Measurements from ENCODE around the gene CEP170B. TPM values are rescaled to one million over a fixed set of nuclear protein-coding genes. Genes with fewer than 3 reads are reported as not detected.

The CEP170B gene
- total and polyA plus RNA-seq, 2 donors (not counting 3 experiments of a cell fraction or from before 2014, with no cell fraction given), result 13.9 to 38.6 TPM

DNA sequence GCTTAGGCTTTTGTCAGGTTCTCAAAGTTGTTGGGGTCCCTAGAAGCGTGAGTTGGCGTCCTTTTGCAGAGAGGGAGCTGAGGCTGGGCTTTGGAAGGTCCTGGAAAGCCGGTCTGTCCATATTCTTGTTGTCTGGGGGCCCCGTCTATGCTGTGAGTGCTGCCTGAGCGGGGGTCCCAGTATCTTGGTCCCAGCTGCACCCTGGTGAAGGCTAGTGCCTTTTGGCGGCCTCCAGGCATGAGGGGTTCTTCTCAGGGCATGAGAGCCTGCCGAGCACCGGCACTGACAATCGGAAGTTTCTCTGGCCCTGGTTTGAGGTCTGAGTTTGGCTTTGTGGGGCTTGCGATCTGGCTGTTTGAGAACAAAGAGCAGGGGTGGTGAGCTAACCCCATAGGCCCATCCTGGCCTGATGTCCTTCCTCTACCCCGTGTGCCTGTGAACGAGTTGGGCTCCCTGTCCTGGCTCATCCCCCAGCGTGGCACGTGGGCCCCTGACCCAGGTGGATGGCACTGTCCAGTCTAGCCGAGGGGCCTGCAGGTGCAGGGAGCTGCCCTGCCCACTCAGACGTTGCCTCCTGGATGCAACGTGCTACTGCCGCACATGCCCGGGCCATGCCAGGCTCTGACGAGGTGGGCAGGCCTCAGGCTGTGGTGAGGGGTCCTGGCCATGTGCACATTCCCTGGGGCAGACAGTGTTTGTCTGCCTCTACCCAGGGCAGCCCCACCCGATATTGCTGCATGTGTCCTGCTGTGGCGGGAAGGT, 3.9 kb downstream of the CEP170B start:
- Histone ChIP-seq H3K27me3 (ENCODE audit: control insufficient read depth in 2 of 2, insufficient read depth in 2 of 2, low read length in 2 of 2) (peaks cover 7 to 8% of the 10 kb centered on the region in 2 experiments), H3K36me3 (ENCODE audit: control insufficient read depth in 2 of 2, extremely low read depth in 1 of 2, insufficient read depth in 2 of 2, low read length in 2 of 2) (no peaks in the 10 kb centered on the region), H3K4me3 (replicated peaks in 1 of 3; ENCODE audit: insufficient read depth in 1 of 3, low read depth in 1 of 3, low read length in 3 of 3) (no peak overlapping the region), H3K9me3 (replicated peaks; ENCODE audit: control insufficient read depth, insufficient read depth, low read length) (no peaks in the 10 kb centered on the region), H3K9ac (replicated peaks; ENCODE audit: extremely low read depth, insufficient read depth, low read length) (no peak overlapping the region), H3K9me1 (replicated peaks; ENCODE audit: control insufficient read depth, extremely low read depth, insufficient read depth, low read length) (no peaks in the 10 kb centered on the region), H3K27ac (ENCODE audit: insufficient read depth, low read depth, low read length) (no peak overlapping the region), H2AFZ (ENCODE audit: low read depth, low read length) (no peak overlapping the region), H3K4me2 (ENCODE audit: insufficient read depth, low read length) (no peak overlapping the region), H4K20me1 (replicated peaks; ENCODE audit: control insufficient read depth, extremely low read depth, insufficient read depth, low read length) (no peaks in the 10 kb centered on the region), H3K79me2 (ENCODE audit: control insufficient read depth, insufficient read depth, low read length) (peaks cover 22% of the 10 kb centered on the region), H3K4me1 (ENCODE audit: control insufficient read depth, extremely low read depth, insufficient read depth, low read length) (peaks cover 5% of the 10 kb centered on the region)
- FAIRE-seq (no peak), DNase-seq (ENCODE audit: low read depth, low spot score) (no peak)
- CTCF ChIA-PET, result interaction anchor here (3.4 kb wide), 1 partner anchor 100 kb away, joined by 11 read pairs; no protein-coding TSS in a partner anchor
- BruUV-seq (replicated peaks), result no TSS peak
- POLR2A ChIA-PET, result no interaction called here
- dilution Hi-C loops (cut with MboI; ENCODE audit: extremely low pct_ligation_motif_present, low sequenced_read_pairs) (no loop called here), intact Hi-C loops (cut with micrococcal nuclease) (no loop called here)
- TF ChIP-seq POLR2AphosphoS5 (IDR thresholded peaks at IDR 0.05; ENCODE audit: insufficient read depth, low read depth, low read length) (no peak), MYC (IDR thresholded peaks at IDR 0.05; ENCODE audit: low read depth, low read length) (no peak), FOS (IDR thresholded peaks at IDR 0.05; ENCODE audit: borderline replicate concordance, insufficient read depth, low read length) (no peak), JUN (IDR thresholded peaks at IDR 0.05; ENCODE audit: borderline replicate concordance, insufficient read depth, insufficient read length, low read depth) (no peak)
- TF ChIP-seq, protein P1, sequence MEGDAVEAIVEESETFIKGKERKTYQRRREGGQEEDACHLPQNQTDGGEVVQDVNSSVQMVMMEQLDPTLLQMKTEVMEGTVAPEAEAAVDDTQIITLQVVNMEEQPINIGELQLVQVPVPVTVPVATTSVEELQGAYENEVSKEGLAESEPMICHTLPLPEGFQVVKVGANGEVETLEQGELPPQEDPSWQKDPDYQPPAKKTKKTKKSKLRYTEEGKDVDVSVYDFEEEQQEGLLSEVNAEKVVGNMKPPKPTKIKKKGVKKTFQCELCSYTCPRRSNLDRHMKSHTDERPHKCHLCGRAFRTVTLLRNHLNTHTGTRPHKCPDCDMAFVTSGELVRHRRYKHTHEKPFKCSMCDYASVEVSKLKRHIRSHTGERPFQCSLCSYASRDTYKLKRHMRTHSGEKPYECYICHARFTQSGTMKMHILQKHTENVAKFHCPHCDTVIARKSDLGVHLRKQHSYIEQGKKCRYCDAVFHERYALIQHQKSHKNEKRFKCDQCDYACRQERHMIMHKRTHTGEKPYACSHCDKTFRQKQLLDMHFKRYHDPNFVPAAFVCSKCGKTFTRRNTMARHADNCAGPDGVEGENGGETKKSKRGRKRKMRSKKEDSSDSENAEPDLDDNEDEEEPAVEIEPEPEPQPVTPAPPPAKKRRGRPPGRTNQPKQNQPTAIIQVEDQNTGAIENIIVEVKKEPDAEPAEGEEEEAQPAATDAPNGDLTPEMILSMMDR (IDR thresholded peaks at IDR 0.05; ENCODE audit: extremely low read depth in 1 of 2, insufficient read depth in 1 of 2, low read depth in 1 of 2, low read length in 2 of 2), result no peak
